Astrocyte (in vitro differentiated cells and primary cell): ENCODE measurements around the gene EXOC4.

Source experiments
- CTCF ChIP-seq: IDR thresholded peaks from 2 replicates; pipeline ENCODE4 v1.5.1; 2011; ENCODE audit warnings: low read depth, mild to moderate bottlenecking, inconsistent platforms, low read length, moderate library complexity; ENCODE audit not compliant: insufficient read depth
- EZH2 ChIP-seq: IDR thresholded peaks from 2 replicates; pipeline ENCODE4 v1.6.1; 2012; ENCODE audit warnings: mild to moderate bottlenecking, low read length, inconsistent platforms; ENCODE audit not compliant: insufficient read depth

- no peak for TF ChIP-seq CTCF
- no peak for TF ChIP-seq EZH2
These were observed 607.9 kb downstream of the EXOC4 start for GRCh38 chr7:133860628-133861335.
